ENCODE measurements around the gene LMF1.

GRCh38 chr16:822174-822908 lies 148.4 kb downstream of the LMF1 start:
- no peak for TF ChIP-seq CTCF (IDR thresholded peaks at IDR 0.05)
- no peak for TF ChIP-seq POLR2A (IDR thresholded peaks at IDR 0.05)
